VCaP (cell line): Measurements from ENCODE around the gene CST4.
"Not testable (repeated sequence)": the region's sequence is repeated elsewhere in the genome, so short reads cannot be mapped to it uniquely, and the experiment has no call there.

Experiments used
- H3K27ac ChIP-seq: fragments of 450-650 bp; 2 replicates; pipeline ENCODE4 v1.5.1; 2017
- CTCF ChIP-seq: fragments of 450-650 bp; conservative IDR thresholded peaks from 2 replicates; pipeline ENCODE4 v1.5.1; 2017; ENCODE audit warnings: mild to moderate bottlenecking, moderate library complexity

The CST4 gene

GRCh38 chr20:23688684-23689398, at the start of gene CST4:
TSS of gene CST4 (minus strand) at chr20:23689038. CDS start at chr20:23688969, 69 bp downstream.
- not testable (repeated sequence) for H3K27ac ChIP-seq

DNA sequence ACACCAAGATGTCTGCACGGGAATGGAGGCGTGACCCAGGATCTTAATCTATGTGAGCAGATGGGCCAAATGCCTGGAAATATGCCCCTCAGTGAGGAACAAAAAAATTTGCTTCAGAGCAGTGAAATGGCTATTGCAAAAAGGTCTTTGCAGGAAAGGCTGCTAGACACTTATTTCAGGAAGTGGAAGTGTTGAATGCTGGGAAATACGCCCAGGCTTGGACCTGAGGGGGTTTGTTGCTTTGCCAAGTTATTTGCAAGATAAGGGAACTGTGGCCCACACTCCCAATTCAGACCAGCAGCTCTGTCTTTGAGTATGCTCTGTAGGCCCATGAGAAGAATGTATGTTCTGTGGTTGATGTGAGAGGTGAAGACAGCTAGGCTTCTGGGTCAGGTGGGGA, 46.6 kb upstream of the CST4 start:
- not testable (repeated sequence) for H3K27ac ChIP-seq

DNA sequence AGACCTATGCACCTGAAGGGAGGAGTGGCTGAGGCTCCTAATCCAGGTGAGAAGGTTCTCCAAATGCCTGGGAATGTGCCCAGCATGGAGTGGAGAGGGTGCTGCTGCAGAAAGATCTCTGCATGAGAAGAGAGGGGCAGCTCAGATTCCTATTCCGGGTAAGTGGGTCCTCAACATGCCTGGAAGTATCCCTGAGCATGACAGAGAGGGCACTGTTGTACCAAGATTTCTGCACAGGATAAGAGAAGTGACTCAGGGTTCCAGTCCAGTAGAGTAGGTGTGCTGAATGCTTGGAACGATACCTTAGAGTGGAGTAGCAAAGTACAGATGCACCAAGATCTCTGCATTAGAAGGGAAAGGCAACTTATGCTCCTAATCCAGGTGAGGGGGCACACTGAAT, 46.1 kb upstream of the CST4 start:
- H3K27ac ChIP-seq: not testable (repeated sequence)

GRCh38 chr20:23734440-23734839, 45.6 kb upstream of the CST4 start:
- not testable (repeated sequence) for H3K27ac ChIP-seq

DNA sequence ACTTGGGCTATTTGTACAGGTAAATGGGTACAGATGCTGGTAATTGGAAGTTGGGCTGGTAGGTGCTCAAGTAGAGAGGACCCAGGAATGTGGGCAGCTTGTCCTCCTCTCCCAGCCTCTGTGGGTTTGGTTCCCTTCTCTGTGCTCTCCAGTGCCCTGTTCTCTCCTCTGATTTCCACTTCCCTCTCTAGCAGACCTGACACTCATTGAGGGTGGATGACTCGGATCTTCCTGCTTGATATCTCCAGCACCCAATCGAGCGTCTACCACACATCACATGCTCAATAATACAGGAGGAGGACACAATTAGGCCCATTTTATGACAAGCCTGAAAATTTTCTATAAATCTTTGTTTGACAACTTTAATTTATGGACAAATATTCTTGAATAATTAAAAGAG, 38.2 kb upstream of the CST4 start:
- TF ChIP-seq CTCF: no peak
- H3K27ac ChIP-seq: no peak overlapping the region

GRCh38 chr20:23725102-23725501, 36.3 kb upstream of the CST4 start:
- H3K27ac ChIP-seq: no peak overlapping the region
- TF ChIP-seq CTCF: no peak

GRCh38 chr20:23723659-23724307, 34.9 kb upstream of the CST4 start:
- H3K27ac ChIP-seq: not testable (repeated sequence)
- TF ChIP-seq CTCF: peak; percentile 69

DNA sequence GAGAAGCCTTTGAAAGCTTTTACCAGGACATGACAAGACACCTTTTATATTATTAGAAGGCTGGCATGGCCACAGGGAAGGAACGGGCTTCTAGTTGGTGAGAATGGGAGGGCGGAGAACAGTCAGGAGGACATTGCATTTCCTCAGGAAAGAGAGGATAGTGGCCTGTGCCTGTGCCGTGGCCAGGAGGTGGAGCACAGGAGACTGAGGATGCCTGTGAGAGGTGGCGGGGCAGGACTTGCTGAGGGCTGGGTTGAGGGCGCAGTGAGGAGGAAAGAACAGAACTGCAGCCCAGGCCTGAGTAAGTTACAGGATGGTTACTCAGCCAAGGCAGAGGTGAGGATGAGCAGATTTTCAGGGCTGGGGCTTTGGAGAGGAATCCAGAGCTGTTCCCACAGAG, 34.0 kb upstream of the CST4 start:
- not testable (repeated sequence) for H3K27ac ChIP-seq

DNA sequence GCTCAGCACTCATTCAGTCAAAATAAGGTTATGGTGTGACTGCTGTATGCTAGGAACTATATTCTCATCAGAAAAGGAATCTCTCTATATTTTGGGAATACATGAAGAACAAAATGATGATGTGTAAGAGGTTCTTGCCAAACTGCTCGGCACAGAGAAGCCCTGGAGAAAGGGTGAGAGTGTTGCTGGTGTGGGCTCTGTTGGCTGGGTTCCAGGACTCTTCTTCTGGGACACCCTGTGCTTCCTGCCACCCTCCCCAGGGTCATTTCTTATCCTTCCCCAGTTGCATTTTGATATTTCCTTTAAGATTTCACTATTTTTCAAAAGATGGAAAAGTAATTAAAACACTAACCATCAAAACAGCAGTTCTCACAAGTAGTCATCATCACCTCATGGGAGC, 33.1 kb upstream of the CST4 start:
- no peak for TF ChIP-seq CTCF
- no peak overlapping the region for H3K27ac ChIP-seq

GRCh38 chr20:23719351-23719750, 30.5 kb upstream of the CST4 start:
- H3K27ac ChIP-seq: not testable (repeated sequence)

DNA sequence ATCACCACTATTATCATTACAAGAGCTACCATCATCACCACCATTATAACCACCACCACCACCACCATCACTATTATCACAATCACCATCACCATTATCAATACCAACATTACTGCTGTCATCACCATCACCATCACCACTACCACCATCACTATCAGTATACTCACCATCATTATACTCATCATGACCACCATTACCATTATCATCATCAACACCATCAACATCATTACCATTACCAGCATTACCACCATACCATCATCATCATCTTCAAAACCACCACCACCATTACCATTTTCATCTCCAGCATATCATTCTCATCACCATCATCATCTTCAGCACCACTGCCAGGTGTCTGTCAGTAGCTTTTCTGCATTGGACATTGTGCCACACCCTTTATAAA, 22.9 kb upstream of the CST4 start:
- not testable (repeated sequence) for H3K27ac ChIP-seq
